Measurements from ENCODE around the gene TFDP1. TPM values are rescaled to one million over a fixed set of nuclear protein-coding genes. Genes with fewer than 3 reads are reported as not detected.

The TFDP1 gene
- polyA plus RNA-seq, 3 donors, result 81.7 to 87.4 (median 85.3) TPM

GRCh38 chr13:113660066-113660465, 75.5 kb downstream of the TFDP1 start:
- no peak for DNase-seq

GRCh38 chr13:113661509-113661908, 77.0 kb downstream of the TFDP1 start:
- no peak for DNase-seq

- no peak for DNase-seq
Observed at GRCh38 chr13:113663934-113664333, 79.4 kb downstream of the TFDP1 start.

GRCh38 chr13:113664751-113665596, 80.4 kb downstream of the TFDP1 start:
- no peak for DNase-seq

GRCh38 chr13:113665597-113666328, 81.2 kb downstream of the TFDP1 start:
- no peak for DNase-seq

- no peak for DNase-seq
Observed at GRCh38 chr13:113666329-113666670, 81.7 kb downstream of the TFDP1 start.

GRCh38 chr13:113666951-113667701, 82.6 kb downstream of the TFDP1 start, which contains the start of gene GRK1:
Gene GRK1 (plus strand): TSS chr13:113667219. CDS start chr13:113667387, 168 bp downstream.
- DNase-seq, result no peak

- DNase-seq, result no peak
Observed at GRCh38 chr13:113667771-113668490, 83.4 kb downstream of the TFDP1 start.

GRCh38 chr13:113668491-113668971, 84.0 kb downstream of the TFDP1 start:
- DNase-seq, result no peak

GRCh38 chr13:113669231-113669754, 84.7 kb downstream of the TFDP1 start:
- no peak for DNase-seq

- no peak for DNase-seq
Observed at GRCh38 chr13:113669755-113670341, 85.3 kb downstream of the TFDP1 start.

GRCh38 chr13:113670541-113670940, 86.0 kb downstream of the TFDP1 start:
- no peak for DNase-seq

GRCh38 chr13:113671066-113672001, 86.8 kb downstream of the TFDP1 start:
- DNase-seq, result no peak

- DNase-seq, result no peak
Observed at GRCh38 chr13:113672002-113672651, 87.6 kb downstream of the TFDP1 start.

Other genes with a start within 250 kb of the TFDP1 start
- 10 to 100 TPM; 14.1 to 23.1 (median 21.3) TPM for gene GRTP1, start 220.6 kb upstream of the TFDP1 start, polyA plus RNA-seq (ENCODE audit: insufficient read length in 3 of 3)
- gene ADPRHL1, start 131.3 kb upstream of the TFDP1 start, polyA plus RNA-seq (ENCODE audit: insufficient read length in 3 of 3), result 1 to 10 TPM; 2.8 to 5.6 (median 4.7) TPM
- 10 to 100 TPM; 16.9 to 29.6 (median 29.5) TPM for gene DCUN1D2, start 94.0 kb upstream of the TFDP1 start, polyA plus RNA-seq (ENCODE audit: insufficient read length in 3 of 3)
- gene ATP4B, start 73.4 kb downstream of the TFDP1 start, polyA plus RNA-seq (ENCODE audit: insufficient read length in 3 of 3), result under 1 TPM; 0.27 to 0.53 (median 0.44) TPM
- under 1 TPM; 0.06 to 0.30 (median 0.11) TPM for gene GRK1, start 82.5 kb downstream of the TFDP1 start, polyA plus RNA-seq (ENCODE audit: insufficient read length in 3 of 3)
- gene TMEM255B, start 174.5 kb downstream of the TFDP1 start, polyA plus RNA-seq (ENCODE audit: insufficient read length in 3 of 3), result 1 to 10 TPM; 7.1 to 9.5 (median 8.4) TPM